Activated CD8-positive, alpha-beta memory T cell treated with anti-CD3 and anti-CD28 coated beads for 24 hours (primary cell): Measurements from ENCODE around the gene FOXA1.

ENCODE experiments used
- DNase-seq: peaks from one replicate; pipeline ENCODE4 v3.0.0-alpha.2; 2020

FOXA1 gene

DNA sequence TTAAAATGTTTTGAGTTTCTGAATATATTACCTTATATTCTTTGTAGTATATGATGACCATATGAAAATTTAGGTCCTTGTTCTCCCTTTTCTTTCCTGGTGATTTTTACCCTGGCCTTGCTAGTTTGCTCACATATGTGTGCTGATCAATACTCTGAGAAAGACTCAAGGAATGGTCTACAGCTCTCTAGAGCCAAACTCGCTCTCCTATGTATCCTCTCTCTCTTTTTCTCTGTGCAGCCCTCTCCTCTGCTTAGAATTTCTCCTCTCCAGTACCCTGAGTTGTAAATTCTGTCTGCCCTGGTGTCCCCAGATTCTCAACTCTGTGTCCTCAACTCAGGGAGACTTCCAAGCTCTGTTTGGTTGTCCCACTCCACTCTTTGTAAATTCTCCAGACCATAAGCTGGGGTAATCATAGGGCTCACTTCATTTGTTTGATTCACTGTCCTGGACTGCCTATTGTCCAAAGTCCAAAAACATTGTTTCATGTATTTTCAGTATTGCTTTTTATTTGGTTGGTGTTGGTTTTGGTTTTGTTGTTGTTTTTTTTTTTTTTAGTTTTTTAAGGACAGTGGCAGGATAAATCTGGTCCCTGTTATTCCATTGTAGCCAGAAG is 41.0 kb downstream of the FOXA1 start:
- no peak for DNase-seq

DNA sequence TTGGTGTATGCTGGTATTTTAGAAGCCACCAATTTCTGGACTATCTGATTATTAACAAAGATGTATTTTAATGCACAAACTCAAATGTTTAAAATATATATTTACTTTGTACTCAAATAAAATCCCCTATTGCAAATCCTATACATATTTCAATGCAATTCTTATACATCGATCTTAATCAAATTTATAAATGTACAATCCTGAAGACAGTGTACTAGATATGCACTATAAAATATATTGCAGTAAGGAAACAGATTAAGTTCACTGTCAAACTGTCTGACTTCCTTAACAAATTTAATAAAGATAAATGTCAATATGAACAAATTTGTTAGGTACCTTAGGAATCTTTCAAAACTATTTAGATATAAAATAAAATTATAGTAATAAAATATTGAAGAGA is 43.9 kb downstream of the FOXA1 start:
- DNase-seq: no peak

GRCh38 chr14:37550511-37550910 is 44.5 kb downstream of the FOXA1 start:
- no peak for DNase-seq

DNA sequence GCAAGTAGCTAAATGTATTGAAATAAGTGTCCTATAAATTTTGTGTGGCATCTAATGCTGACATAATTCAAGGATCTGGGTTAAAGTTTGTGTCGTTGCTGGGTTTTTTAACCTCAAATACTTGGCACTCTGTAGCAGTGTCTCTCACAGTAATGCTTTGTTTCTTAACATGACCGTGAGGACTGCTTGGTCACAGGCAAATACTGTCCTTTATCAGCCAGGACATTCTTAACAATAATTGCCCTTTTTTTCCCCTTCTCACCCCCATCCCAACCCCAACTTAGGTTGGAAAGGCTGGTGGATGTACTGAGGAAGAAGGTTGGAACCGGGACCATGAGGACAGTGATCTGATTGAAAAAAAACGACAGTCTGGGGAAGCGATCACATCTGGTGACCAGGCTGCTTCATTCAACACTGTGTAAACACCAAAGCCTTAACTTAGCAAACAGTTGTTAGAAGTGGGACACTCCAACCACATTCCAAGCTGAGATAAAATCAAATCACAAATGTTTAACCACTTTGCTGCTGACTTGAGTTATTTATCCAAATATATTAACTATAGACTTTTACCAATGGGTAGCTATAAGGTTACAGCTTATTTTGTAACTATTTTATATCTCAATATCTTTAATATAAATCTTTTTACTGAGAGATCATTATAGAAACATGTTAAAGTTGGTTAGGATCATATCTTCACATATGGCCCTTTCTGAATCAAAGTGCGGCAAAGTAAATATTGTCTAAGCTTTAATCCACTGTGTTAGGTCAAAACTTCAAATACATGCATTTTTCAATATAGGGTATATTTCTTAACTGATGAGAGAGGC is 48.2 kb downstream of the FOXA1 start:
- no peak for DNase-seq

GRCh38 chr14:37545174-37545573 is 49.9 kb downstream of the FOXA1 start:
- no peak for DNase-seq

DNA sequence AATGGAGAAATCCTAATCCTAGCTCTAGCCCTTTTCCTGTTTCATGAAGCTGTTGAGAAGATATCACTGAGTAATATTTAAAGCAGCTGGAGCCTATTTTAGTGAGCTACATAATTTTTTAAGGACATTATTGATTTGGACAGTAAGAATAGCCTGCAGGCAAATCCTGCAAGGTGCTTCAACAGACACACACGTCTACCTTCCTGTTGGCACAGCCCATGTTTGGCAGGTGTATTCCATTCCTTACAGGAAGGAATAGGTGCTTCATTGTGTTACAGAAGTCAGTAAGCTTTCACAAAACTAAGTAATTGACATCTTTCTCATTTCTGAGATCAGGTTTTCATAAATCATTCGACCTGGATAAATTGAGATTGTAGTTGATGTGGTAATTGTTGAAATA is 50.6 kb downstream of the FOXA1 start:
- DNase-seq: no peak

DNA sequence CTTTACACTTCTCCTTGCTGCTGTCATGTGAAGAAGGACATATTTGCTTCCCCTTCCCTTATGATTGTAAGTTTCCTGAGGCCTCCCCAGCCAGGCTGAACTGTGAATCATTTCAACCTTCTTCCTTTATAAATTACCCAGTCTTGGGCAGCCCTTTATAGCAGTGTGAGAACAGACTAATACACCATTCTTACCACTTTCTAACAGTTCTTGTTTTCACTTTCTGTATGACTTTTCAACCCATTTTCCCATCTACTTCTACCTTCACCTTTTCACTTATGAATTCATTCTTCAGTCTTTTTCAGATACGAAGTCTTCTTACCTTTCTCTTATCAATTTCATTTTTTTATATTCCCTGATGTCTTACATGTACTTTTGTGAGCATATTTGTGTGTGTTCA is 55.1 kb downstream of the FOXA1 start:
- no peak for DNase-seq
